ENCODE data around the gene DPCD.
"Not testable (repeated sequence)": the region's sequence is repeated elsewhere in the genome, so short reads cannot be mapped to it uniquely, and the experiment has no call there.

Gene DPCD

DNA sequence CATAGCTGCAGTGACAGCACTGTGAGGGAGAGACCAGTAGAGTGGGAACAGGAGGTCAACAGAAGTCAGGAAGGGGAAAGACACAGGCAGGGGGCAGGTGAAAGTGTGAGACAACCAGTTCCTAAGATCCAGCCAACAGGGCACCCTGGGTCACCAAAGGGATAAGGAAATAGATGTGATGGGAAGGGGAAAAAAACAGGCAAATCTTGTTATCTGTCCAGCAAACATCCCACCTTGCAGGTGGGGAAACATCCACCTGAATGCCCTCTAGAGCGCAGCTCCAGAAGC is 42.5 kb downstream of the DPCD start:
- DNase-seq = no peak
- Histone ChIP-seq H3K79me2 (ENCODE audit: insufficient read depth, low read length) (no peaks in the 10 kb centered on the region), H3K4me1 (ENCODE audit: insufficient read depth, low read length) (no peaks in the 10 kb centered on the region), H2AFZ (ENCODE audit: low read depth, low read length) (no peak overlapping the region), H4K20me1 (ENCODE audit: insufficient read depth, low read length) (no peaks in the 10 kb centered on the region), H3K9ac (ENCODE audit: low read depth, low read length) (no peak overlapping the region), H3K27me3 (ENCODE audit: insufficient read depth, low read length, poor library complexity) (no peaks in the 10 kb centered on the region), H3K4me3 (ENCODE audit: low read depth in 1 of 2, low read length in 2 of 2) (no peak overlapping the region), H3K4me2 (ENCODE audit: insufficient read depth, low read length) (no peak overlapping the region), H3K36me3 (ENCODE audit: insufficient read depth, low read length) (peaks cover 28% of the 10 kb centered on the region; the same call in 1 of the 2 replicates), H3K27ac (ENCODE audit: low read length) (no peak overlapping the region), H3K9me3 (ENCODE audit: insufficient read depth, low read length, severe bottlenecking) (no peaks in the 10 kb centered on the region)
- no peak for TF ChIP-seq EZH2 (IDR thresholded peaks at IDR 0.05; ENCODE audit: borderline replicate concordance, low read depth, low read length, severe bottlenecking)
- TF ChIP-seq, protein P1, sequence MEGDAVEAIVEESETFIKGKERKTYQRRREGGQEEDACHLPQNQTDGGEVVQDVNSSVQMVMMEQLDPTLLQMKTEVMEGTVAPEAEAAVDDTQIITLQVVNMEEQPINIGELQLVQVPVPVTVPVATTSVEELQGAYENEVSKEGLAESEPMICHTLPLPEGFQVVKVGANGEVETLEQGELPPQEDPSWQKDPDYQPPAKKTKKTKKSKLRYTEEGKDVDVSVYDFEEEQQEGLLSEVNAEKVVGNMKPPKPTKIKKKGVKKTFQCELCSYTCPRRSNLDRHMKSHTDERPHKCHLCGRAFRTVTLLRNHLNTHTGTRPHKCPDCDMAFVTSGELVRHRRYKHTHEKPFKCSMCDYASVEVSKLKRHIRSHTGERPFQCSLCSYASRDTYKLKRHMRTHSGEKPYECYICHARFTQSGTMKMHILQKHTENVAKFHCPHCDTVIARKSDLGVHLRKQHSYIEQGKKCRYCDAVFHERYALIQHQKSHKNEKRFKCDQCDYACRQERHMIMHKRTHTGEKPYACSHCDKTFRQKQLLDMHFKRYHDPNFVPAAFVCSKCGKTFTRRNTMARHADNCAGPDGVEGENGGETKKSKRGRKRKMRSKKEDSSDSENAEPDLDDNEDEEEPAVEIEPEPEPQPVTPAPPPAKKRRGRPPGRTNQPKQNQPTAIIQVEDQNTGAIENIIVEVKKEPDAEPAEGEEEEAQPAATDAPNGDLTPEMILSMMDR (IDR thresholded peaks at IDR 0.05; ENCODE audit: borderline replicate concordance, extremely low read depth, low read length, poor library complexity, severe bottlenecking) = no peak
- no peak for ATAC-seq (ENCODE audit: insufficient read depth, low read depth)

DNA sequence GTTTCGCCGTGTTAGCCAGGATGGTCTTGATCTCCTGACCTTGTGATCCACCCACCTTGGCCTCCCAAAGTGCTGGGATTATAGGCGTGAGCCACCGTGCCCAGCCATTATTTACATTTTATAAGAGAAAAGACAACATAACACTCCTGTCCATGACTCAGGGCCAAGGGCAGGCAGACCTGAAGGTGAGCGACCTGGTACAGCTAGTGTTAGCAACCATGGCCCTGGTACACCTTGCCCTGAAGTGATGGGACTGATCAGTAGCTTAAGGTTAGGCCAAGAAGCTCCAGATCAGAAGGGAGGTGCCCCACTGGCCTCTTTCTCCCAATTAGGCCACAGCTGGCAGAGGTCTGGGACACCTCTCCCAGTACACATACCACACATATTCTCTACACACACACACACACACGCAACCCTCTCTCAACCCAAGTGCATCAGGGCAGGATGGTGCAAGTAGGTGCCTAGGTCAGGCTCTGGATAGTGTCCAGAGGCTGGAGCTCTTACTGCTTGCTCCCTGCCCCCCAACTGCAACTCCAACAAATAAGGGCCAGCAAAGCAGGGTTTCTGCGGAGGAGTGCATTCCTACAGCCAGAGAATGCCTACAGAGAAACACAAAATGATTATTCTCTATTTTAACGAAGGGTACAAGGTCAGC is 43.8 kb downstream of the DPCD start:
- Histone ChIP-seq H2AFZ (ENCODE audit: low read depth, low read length) (no peak overlapping the region), H3K4me1 (ENCODE audit: insufficient read depth, low read length) (no peaks in the 10 kb centered on the region), H3K9me3 (ENCODE audit: insufficient read depth, low read length, severe bottlenecking) (no peaks in the 10 kb centered on the region), H3K27ac (ENCODE audit: low read length) (no peak overlapping the region), H3K36me3 (ENCODE audit: insufficient read depth, low read length) (peaks cover 23% of the 10 kb centered on the region; the same call in 1 of the 2 replicates), H3K27me3 (ENCODE audit: insufficient read depth, low read length, poor library complexity) (no peaks in the 10 kb centered on the region), H3K4me2 (ENCODE audit: insufficient read depth, low read length) (no peak overlapping the region), H3K79me2 (ENCODE audit: insufficient read depth, low read length) (no peaks in the 10 kb centered on the region), H3K9ac (ENCODE audit: low read depth, low read length) (no peak overlapping the region), H4K20me1 (ENCODE audit: insufficient read depth, low read length) (no peaks in the 10 kb centered on the region), H3K4me3 (ENCODE audit: low read depth in 1 of 2, low read length in 2 of 2) (no peak overlapping the region)
- ATAC-seq (ENCODE audit: insufficient read depth, low read depth) (no peak), DNase-seq (no peak)
- TF ChIP-seq, protein P1 (IDR thresholded peaks at IDR 0.05; ENCODE audit: borderline replicate concordance, extremely low read depth, low read length, poor library complexity, severe bottlenecking) = no peak

DNA sequence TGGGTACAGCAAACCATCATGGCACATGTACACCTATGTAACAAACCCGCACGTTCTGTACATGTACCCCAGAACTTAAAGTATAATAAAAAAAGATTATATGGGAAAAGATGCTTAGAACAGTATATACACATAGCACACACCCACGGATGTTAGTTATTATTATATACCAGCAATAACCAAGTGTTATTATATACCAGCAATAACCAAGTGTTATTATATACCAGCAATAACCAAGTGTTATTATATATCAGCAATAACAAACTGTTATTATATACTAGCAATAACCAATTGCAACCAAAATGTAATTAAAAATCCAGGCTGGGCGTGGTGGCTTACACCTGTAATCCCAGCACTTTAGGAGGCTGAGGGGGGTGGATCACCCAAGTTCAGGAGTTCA is 45.4 kb downstream of the DPCD start:
- H4K20me1 ChIP-seq (ENCODE audit: insufficient read depth, low read length); H3K4me3 ChIP-seq (ENCODE audit: low read depth in 1 of 2, low read length in 2 of 2); H3K79me2 ChIP-seq (ENCODE audit: insufficient read depth, low read length); ATAC-seq (ENCODE audit: insufficient read depth, low read depth); H3K27me3 ChIP-seq (ENCODE audit: insufficient read depth, low read length, poor library complexity); H3K4me1 ChIP-seq (ENCODE audit: insufficient read depth, low read length); H3K9ac ChIP-seq (ENCODE audit: low read depth, low read length); H3K9me3 ChIP-seq (ENCODE audit: insufficient read depth, low read length, severe bottlenecking); DNase-seq; H3K4me2 ChIP-seq (ENCODE audit: insufficient read depth, low read length); H3K27ac ChIP-seq (ENCODE audit: low read length); H2AFZ ChIP-seq (ENCODE audit: low read depth, low read length): not testable (repeated sequence)
- H3K36me3 ChIP-seq (ENCODE audit: insufficient read depth, low read length) = peaks cover 26% of the 10 kb centered on the region; the same call in 1 of the 2 replicates

DNA sequence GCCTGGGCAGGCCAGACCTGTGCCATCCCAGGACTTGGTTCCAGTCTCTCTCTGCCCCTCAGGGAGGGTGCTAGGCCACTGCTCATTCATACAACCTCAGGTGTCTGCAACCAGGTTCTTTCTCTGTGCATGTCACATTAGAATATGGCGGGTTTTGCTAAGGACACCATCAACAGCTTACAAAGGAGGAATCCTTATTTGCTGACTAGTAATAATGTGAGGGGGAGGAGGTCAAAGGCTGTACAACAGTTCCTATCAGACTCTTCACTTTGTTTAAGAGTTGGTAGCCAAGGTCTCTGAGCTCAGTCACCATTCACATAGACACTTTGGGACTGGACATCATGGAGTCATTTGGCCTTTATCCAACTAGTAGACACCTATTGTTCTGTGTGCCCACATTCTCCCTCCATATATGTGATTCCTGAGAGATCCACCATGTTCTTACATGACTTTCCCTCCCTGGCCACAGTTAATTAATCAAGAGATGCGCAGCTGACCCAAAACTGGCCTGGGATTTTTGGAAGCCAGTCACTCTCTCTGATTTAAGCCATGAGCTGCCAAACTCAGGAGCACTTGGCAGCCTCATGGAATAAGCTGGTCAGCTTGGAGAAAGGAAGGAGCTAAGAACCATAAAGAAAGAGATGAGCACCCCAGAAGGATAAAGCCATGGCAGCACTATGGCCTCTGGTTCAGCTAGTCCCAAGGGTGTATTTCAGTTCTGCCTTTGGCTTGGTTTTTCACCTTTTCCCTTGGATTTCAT is 51.2 kb downstream of the DPCD start:
- Histone ChIP-seq H3K9me3 (ENCODE audit: insufficient read depth, low read length, severe bottlenecking) (no peaks in the 10 kb centered on the region), H4K20me1 (ENCODE audit: insufficient read depth, low read length) (no peaks in the 10 kb centered on the region), H3K4me2 (ENCODE audit: insufficient read depth, low read length) (no peak overlapping the region), H3K79me2 (ENCODE audit: insufficient read depth, low read length) (no peaks in the 10 kb centered on the region), H3K9ac (ENCODE audit: low read depth, low read length) (no peak overlapping the region), H3K27me3 (ENCODE audit: insufficient read depth, low read length, poor library complexity) (no peaks in the 10 kb centered on the region), H3K27ac (ENCODE audit: low read length) (no peak overlapping the region), H3K4me1 (ENCODE audit: insufficient read depth, low read length) (no peaks in the 10 kb centered on the region), H3K36me3 (ENCODE audit: insufficient read depth, low read length) (peaks cover 24% of the 10 kb centered on the region; the same call in 1 of the 2 replicates), H3K4me3 (ENCODE audit: low read depth in 1 of 2, low read length in 2 of 2) (no peak overlapping the region), H2AFZ (ENCODE audit: low read depth, low read length) (no peak overlapping the region)
- TF ChIP-seq, protein P1 (IDR thresholded peaks at IDR 0.05; ENCODE audit: borderline replicate concordance, extremely low read depth, low read length, poor library complexity, severe bottlenecking) = no peak
- TF ChIP-seq EZH2 (IDR thresholded peaks at IDR 0.05; ENCODE audit: borderline replicate concordance, low read depth, low read length, severe bottlenecking) = no peak
- no peak for ATAC-seq (ENCODE audit: insufficient read depth, low read depth)
- DNase-seq = no peak
